Thoracic aorta (tissue), 2 donors: ENCODE data around the gene KLHL41. TPM values are rescaled to one million over a fixed set of nuclear protein-coding genes. Genes with fewer than 3 reads are reported as not detected.
"Not testable (repeated sequence)": the region's sequence is repeated elsewhere in the genome, so short reads cannot be mapped to it uniquely, and the experiment has no call there.

Experiments
- ATAC-seq: fragments of 150-250 bp; one replicate; pipeline ENCODE4 v1.8.0; 2017; ENCODE audit warnings: low read depth; ENCODE audit not compliant: insufficient number of reproducible peaks, low FRiP score
- DNase-seq: peaks from one replicate; pipeline ENCODE4 v3.0.0-alpha.2; 2020; ENCODE audit warnings: low spot score
- H3K27ac ChIP-seq, 2 donors: fragments of 200-600 bp; sonication (generic); 1 replicate in 1 of 2; 2 replicates in 1 of 2; pipeline ENCODE4 v1.5.1; 2016; ENCODE audit warnings: mild to moderate bottlenecking in 2 of 2, moderate library complexity in 2 of 2
- H3K27me3 ChIP-seq: fragments of 200-600 bp; sonication (generic); replicated peaks from 2 replicates; pipeline ENCODE4 v1.6.0; 2016; ENCODE audit warnings: mild to moderate bottlenecking; ENCODE audit not compliant: insufficient read depth
- H3K36me3 ChIP-seq: fragments of 200-600 bp; sonication (generic); one replicate; pipeline ENCODE4 v1.5.1; 2016
- H3K4me1 ChIP-seq, 2 donors: fragments of 200-600 bp; sonication (generic); 1 replicate in 1 of 2; 2 replicates in 1 of 2; pipeline versions ENCODE4 v1.5.1 to v1.6.0; 2016; ENCODE audit warnings: low read depth in 2 of 2, mild to moderate bottlenecking in 1 of 2; ENCODE audit not compliant: control insufficient read depth in 1 of 2
- H3K4me3 ChIP-seq: fragments of 200-600 bp; sonication (generic); 2 replicates; pipeline ENCODE4 v1.5.1; 2016; ENCODE audit warnings: mild to moderate bottlenecking
- H3K9me3 ChIP-seq: fragments of 200-600 bp; sonication (generic); 2 replicates; pipeline ENCODE4 v1.5.1; 2016
- total RNA-seq, 2 donors: library from RNA; depleted of rRNA; stranded (reverse); fragments of >200 nt; gene quantifications; one replicate each; pipeline versions ENCODE4 v1.1.0 to v1.2.3, GENCODE V29; 2016
- TF ChIP-seq, protein P1 (sequence below): fragments of 200-600 bp; sonication (generic); IDR thresholded peaks from one replicate; pipeline ENCODE4 v1.5.1; 2019; ENCODE audit warnings: antibody characterized with exemption

The KLHL41 gene
- total RNA-seq, 2 donors from 2014 or later, result 0.28 to 1.2 TPM

DNA sequence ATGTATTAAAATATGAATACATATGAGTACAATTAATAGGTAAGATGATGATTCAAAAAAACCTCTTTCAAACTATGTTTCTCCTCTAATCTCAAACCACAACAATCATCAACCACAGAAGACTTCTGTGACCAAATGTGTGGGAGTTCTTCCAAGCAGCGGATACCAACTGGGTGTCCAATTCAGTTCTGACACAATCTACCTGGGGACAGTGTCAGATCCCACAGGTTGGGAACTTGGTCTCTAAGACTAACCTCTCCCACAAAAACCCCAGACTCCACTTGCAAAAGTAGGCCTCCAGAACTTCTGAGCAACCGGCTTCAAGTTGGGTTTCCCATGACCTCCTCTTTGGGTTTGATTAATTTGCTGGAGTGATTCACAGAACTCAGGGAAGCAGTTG, 37.3 kb downstream of the KLHL41 start:
- Histone ChIP-seq H3K27me3 (no peaks in the 10 kb centered on the region), H3K27ac (no peak overlapping the region), H3K4me1 (no peaks in the 10 kb centered on the region), H3K36me3 (peaks cover 7% of the 10 kb centered on the region), H3K4me3 (no peak overlapping the region), H3K9me3 (no peaks in the 10 kb centered on the region)
- ATAC-seq, result no peak
- TF ChIP-seq, protein P1, sequence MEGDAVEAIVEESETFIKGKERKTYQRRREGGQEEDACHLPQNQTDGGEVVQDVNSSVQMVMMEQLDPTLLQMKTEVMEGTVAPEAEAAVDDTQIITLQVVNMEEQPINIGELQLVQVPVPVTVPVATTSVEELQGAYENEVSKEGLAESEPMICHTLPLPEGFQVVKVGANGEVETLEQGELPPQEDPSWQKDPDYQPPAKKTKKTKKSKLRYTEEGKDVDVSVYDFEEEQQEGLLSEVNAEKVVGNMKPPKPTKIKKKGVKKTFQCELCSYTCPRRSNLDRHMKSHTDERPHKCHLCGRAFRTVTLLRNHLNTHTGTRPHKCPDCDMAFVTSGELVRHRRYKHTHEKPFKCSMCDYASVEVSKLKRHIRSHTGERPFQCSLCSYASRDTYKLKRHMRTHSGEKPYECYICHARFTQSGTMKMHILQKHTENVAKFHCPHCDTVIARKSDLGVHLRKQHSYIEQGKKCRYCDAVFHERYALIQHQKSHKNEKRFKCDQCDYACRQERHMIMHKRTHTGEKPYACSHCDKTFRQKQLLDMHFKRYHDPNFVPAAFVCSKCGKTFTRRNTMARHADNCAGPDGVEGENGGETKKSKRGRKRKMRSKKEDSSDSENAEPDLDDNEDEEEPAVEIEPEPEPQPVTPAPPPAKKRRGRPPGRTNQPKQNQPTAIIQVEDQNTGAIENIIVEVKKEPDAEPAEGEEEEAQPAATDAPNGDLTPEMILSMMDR, result no peak
- no peak for DNase-seq

DNA sequence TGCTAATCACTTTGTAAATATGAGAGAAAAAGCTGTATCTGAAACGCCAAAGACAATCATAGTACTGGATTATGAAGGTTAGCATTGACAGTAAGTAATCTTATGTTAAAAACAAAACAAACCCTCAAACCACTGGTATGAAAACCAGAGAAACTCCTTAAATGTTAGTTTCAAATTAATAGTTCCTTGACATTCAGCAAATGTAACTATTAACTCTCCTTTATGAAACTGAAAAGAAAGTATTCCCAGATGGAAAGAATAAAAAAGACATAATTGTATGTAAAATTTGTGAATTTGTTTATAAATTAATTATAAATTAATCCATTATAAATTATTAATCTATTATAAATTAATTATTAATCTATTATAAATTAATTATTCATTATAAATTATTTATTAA, 51.9 kb downstream of the KLHL41 start:
- Histone ChIP-seq H3K4me3 (no peak overlapping the region), H3K36me3 (no peaks in the 10 kb centered on the region), H3K27me3 (no peaks in the 10 kb centered on the region), H3K27ac (no peak overlapping the region), H3K9me3 (no peaks in the 10 kb centered on the region), H3K4me1 (no peaks in the 10 kb centered on the region)
- DNase-seq (no peak), ATAC-seq (no peak)
- TF ChIP-seq, protein P1, result no peak

DNA sequence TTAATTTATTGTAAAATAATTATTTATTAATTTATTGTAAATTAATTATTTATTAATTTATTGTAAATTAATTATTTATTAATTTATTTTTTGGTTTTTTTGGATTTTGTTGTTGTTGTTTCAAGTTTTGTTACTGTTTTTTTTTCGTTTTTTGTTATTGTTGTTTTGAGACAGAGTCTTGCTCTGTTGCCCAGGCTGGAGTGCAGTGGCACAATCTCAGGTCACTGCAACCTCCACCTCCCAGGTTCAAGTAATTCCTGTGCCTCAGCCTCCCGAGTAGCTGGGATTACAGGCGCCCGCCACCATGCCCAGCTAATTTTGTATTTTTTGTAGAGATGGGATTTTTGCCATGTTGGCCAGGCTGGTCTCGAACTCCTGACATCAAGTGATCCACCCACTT, 52.6 kb downstream of the KLHL41 start:
- not testable (repeated sequence) for H3K27ac ChIP-seq, H3K27me3 ChIP-seq, H3K9me3 ChIP-seq, DNase-seq, H3K4me3 ChIP-seq, H3K36me3 ChIP-seq, ATAC-seq, H3K4me1 ChIP-seq

DNA sequence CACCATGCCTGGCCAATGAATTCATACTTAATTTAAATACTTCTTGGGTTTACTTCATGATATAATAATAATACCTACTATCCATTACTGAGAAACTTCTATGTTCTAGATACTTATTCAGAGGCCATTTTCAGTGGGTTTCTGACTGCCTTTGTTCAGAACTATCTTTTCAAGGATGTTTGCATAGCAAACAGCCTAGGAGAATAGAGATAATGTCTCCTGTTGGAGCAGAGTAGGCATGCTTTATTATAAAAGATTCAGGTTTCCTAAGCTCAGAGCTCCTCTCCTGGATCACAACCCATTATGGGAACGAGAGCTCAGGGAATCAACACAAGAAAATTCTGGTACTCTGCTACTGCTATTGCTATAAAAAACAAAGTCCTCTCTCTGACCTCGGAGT, 53.0 kb downstream of the KLHL41 start:
- no peak overlapping the region for H3K4me3 ChIP-seq
- no peak overlapping the region for H3K27ac ChIP-seq
- no peaks in the 10 kb centered on the region for H3K9me3 ChIP-seq
- H3K36me3 ChIP-seq, result no peaks in the 10 kb centered on the region
- no peaks in the 10 kb centered on the region for H3K27me3 ChIP-seq
- TF ChIP-seq, protein P1, result no peak
- no peaks in the 10 kb centered on the region for H3K4me1 ChIP-seq
- DNase-seq (no peak), ATAC-seq (no peak)

DNA sequence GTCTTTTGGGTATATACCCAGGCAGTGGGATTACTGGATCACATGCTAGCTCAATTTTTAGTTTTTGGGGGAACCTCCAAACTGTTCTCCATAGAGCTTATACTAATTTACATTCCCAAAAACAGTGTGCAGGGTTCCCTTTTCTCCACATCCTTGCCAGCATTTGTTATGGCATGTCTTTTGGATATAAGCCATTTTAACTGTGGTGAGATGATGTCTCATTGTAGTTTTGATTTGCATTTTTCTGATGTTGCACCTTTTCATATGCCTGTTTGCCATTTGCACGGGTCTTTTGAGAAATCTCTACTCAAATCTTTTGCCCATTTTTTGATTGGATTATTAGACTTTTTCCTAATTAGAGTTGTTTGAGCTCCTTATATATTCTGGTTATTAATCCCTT, 56.2 kb downstream of the KLHL41 start:
- Histone ChIP-seq H3K4me3 (no peak overlapping the region), H3K36me3 (no peaks in the 10 kb centered on the region), H3K4me1 (no peaks in the 10 kb centered on the region), H3K9me3 (no peaks in the 10 kb centered on the region), H3K27me3 (no peaks in the 10 kb centered on the region), H3K27ac (no peak overlapping the region)
- TF ChIP-seq, protein P1, result no peak
- no peak for DNase-seq
- ATAC-seq, result no peak

- no peaks in the 10 kb centered on the region for H3K36me3 ChIP-seq
- no peak overlapping the region for H3K27ac ChIP-seq
- H3K9me3 ChIP-seq, result no peaks in the 10 kb centered on the region
- ATAC-seq (no peak), DNase-seq (no peak)
- TF ChIP-seq, protein P1, result no peak
- H3K4me3 ChIP-seq, result no peak overlapping the region
- H3K4me1 ChIP-seq, result peaks cover 6 to 8% of the 10 kb centered on the region in 2 donors
- H3K27me3 ChIP-seq, result no peaks in the 10 kb centered on the region
Observed at GRCh38 chr2:169569948-169570347, 60.4 kb downstream of the KLHL41 start.

- ATAC-seq, H3K36me3 ChIP-seq, H3K27ac ChIP-seq, H3K4me3 ChIP-seq, DNase-seq, H3K9me3 ChIP-seq, H3K27me3 ChIP-seq, H3K4me1 ChIP-seq: not testable (repeated sequence)
Observed at GRCh38 chr2:169570752-169571151, 61.2 kb downstream of the KLHL41 start.
